Coronary artery (tissue), 2 donors: ENCODE results near the gene PIP4K2A.
A peak's percentile ranks its signal among the peaks of the same experiment; 100 is the strongest.

Source experiments
- DNase-seq: peaks from one replicate; pipeline ENCODE4 v3.0.0-alpha.2; 2017; ENCODE audit warnings: low spot score
- H3K27ac ChIP-seq, 2 donors: fragments of 200-600 bp; sonication (generic); one replicate each; pipeline ENCODE4 v1.5.1; 2016 to 2019
- H3K4me3 ChIP-seq: fragments of 200-600 bp; sonication (generic); 2 replicates; pipeline ENCODE4 v1.5.1; 2016; ENCODE audit warnings: mild to moderate bottlenecking, moderate library complexity
- TF ChIP-seq, protein P1 (sequence below): fragments of 200-600 bp; sonication (generic); IDR thresholded peaks from one replicate; pipeline ENCODE4 v1.5.1; 2019; ENCODE audit warnings: antibody characterized with exemption

Gene PIP4K2A

GRCh38 chr10:22612318-22612717 lies 102.1 kb downstream of the PIP4K2A start:
- H3K27ac ChIP-seq = no peak overlapping the region
- TF ChIP-seq, protein P1, sequence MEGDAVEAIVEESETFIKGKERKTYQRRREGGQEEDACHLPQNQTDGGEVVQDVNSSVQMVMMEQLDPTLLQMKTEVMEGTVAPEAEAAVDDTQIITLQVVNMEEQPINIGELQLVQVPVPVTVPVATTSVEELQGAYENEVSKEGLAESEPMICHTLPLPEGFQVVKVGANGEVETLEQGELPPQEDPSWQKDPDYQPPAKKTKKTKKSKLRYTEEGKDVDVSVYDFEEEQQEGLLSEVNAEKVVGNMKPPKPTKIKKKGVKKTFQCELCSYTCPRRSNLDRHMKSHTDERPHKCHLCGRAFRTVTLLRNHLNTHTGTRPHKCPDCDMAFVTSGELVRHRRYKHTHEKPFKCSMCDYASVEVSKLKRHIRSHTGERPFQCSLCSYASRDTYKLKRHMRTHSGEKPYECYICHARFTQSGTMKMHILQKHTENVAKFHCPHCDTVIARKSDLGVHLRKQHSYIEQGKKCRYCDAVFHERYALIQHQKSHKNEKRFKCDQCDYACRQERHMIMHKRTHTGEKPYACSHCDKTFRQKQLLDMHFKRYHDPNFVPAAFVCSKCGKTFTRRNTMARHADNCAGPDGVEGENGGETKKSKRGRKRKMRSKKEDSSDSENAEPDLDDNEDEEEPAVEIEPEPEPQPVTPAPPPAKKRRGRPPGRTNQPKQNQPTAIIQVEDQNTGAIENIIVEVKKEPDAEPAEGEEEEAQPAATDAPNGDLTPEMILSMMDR = no peak
- DNase-seq = no peak
- H3K4me3 ChIP-seq = no peak overlapping the region

DNA sequence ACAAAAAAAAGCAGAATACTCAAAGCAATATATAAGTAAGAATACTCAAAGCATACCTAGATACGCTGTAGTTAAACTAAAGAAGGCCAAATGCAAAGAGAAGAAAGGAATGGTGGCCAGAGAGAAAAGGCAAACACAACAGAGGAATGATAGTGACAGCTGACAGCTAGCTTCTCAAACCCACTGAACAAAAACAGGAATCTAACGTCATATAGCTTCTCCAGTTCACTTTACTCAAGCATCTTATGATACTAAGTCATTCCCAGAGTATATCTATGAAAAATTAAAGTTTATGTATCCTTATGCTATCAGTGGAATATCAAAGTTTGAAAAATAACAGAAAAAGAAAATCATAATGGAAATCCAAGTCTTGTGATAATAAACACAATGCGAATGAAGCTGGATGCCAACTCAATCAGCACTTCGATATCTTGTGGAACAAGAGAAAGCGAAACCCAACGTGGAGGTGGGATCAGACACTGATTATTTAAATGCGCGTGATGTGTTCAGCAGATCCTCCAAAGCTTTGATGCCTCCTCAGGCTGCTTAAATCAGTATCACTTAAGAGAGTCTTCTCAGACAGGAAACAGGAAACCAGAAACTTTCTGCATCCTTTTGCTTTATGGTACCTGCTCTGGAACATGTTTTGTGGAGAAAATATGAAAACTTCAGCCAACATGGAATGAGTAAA lies 102.8 kb downstream of the PIP4K2A start:
- no peak overlapping the region for H3K4me3 ChIP-seq
- TF ChIP-seq, protein P1 = no peak
- no peak for DNase-seq
- no peak overlapping the region for H3K27ac ChIP-seq

- DNase-seq = no peak
- H3K27ac ChIP-seq = no peak overlapping the region
- TF ChIP-seq, protein P1 = no peak
- no peak overlapping the region for H3K4me3 ChIP-seq
These were observed 103.8 kb downstream of the PIP4K2A start for GRCh38 chr10:22610610-22611009.

DNA sequence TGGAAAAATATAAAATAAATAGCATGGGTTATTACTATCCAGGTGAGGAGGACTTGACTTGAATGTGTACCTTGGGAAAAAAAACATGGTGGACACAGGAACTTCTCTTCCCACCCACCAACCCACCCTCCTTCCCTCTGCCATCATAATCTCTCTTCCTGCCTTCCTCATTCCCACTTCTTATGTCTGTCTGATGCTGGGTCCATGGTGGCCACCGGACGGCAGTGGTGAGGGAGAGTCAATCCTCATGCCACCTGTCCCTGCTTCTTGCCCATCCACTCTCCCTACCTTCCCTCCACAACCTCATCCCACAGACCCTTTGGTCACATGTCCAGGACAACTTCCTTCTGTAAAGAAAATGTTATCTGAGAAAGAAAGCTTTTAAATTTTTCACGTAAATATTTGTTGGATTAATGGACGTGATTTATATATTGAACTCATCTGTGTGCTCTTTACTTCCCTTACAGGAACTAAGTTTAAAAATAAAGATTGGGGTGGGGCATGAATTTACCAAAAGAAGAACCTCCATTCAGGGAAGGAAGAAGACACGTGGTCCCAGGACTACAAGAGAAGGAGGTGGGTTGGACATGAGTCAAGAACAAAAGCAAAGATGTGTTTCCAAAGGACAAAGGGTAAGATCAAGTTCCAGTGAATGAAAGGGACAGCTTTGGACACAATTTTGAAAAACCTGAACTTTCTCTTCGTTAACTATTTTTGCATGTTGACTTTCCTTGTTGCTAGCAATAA lies 104.5 kb downstream of the PIP4K2A start:
- TF ChIP-seq, protein P1 = no peak
- Histone ChIP-seq H3K4me3 (no peak overlapping the region), H3K27ac (peak overlapping the region in 1 of 2 donors; percentile 31)
- DNase-seq = no peak

DNA sequence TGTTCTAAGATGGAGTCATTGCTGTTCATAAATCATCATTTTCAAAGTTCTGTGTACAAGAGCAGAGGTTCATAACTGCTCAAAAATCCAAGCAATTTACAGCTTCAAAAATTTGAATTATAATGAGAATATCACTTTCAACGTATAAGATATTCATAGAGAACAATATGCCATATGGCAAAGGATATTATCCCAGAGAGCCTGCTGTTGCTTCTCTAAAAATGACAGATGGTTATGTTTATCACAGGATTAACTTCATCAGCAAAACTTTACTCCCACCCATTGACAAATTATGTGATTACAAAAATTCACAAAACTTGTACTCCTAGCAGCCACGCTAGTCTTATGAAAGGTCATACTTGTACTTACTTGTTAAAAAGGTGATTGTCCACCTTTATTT lies 105.1 kb downstream of the PIP4K2A start:
- H3K27ac ChIP-seq = no peak overlapping the region
- TF ChIP-seq, protein P1 = no peak
- DNase-seq = no peak
- H3K4me3 ChIP-seq = no peak overlapping the region

- TF ChIP-seq, protein P1 = no peak
- H3K27ac ChIP-seq = no peak overlapping the region
- no peak for DNase-seq
- H3K4me3 ChIP-seq = no peak overlapping the region
These were observed 107.1 kb downstream of the PIP4K2A start for GRCh38 chr10:22607261-22607660.

GRCh38 chr10:22606164-22606614 lies 108.2 kb downstream of the PIP4K2A start:
- TF ChIP-seq, protein P1 = no peak
- DNase-seq = no peak
- Histone ChIP-seq H3K27ac (peak overlapping the region in 1 of 2 donors; percentile 45), H3K4me3 (no peak overlapping the region)
